Fibroblast of upper back skin (primary cell): Measurements from ENCODE around the gene C10orf71.

Experiments used
- DNase-seq: peaks from one replicate; pipeline ENCODE4 v3.0.0-alpha.2; 2013

Gene C10orf71

GRCh38 chr10:49364051-49364450 is 65.1 kb downstream of the C10orf71 start:
- no peak for DNase-seq

GRCh38 chr10:49364747-49365146 is 65.8 kb downstream of the C10orf71 start:
- no peak for DNase-seq

GRCh38 chr10:49365275-49365674 is 66.3 kb downstream of the C10orf71 start:
- no peak for DNase-seq

GRCh38 chr10:49365675-49366415 is 66.9 kb downstream of the C10orf71 start:
- DNase-seq: no peak

GRCh38 chr10:49366460-49366859 is 67.5 kb downstream of the C10orf71 start:
- DNase-seq: no peak

- DNase-seq: no peak
These were observed 68.6 kb downstream of the C10orf71 start for GRCh38 chr10:49367600-49367999.

GRCh38 chr10:49368256-49368655 is 69.3 kb downstream of the C10orf71 start:
- DNase-seq: no peak

- DNase-seq: peak; percentile 25
These were observed 70.5 kb downstream of the C10orf71 start for GRCh38 chr10:49369216-49370162.

- no peak for DNase-seq
These were observed 71.5 kb downstream of the C10orf71 start for GRCh38 chr10:49370326-49371100.

- no peak for DNase-seq
These were observed 73.0 kb downstream of the C10orf71 start for GRCh38 chr10:49371967-49372366.

- DNase-seq: no peak
These were observed 74.4 kb downstream of the C10orf71 start for GRCh38 chr10:49373361-49373760.

- DNase-seq: no peak
These were observed 75.8 kb downstream of the C10orf71 start for GRCh38 chr10:49374740-49375139.

GRCh38 chr10:49375611-49376010 is 76.6 kb downstream of the C10orf71 start:
- DNase-seq: no peak
